ENCODE results near the gene KCNQ1.

Gene KCNQ1

GRCh38 chr11:2788168-2789071 is 343.6 kb downstream of the KCNQ1 start:
- no peak for DNase-seq

- no peak for DNase-seq
Measured at GRCh38 chr11:2789331-2789730, 344.5 kb downstream of the KCNQ1 start.

GRCh38 chr11:2789791-2790567 is 345.2 kb downstream of the KCNQ1 start:
- no peak for DNase-seq

- DNase-seq = no peak
Measured at GRCh38 chr11:2790568-2790921, 345.7 kb downstream of the KCNQ1 start.

GRCh38 chr11:2791139-2791520 is 346.3 kb downstream of the KCNQ1 start:
- no peak for DNase-seq

GRCh38 chr11:2791521-2792380 is 346.9 kb downstream of the KCNQ1 start:
- peak; percentile 26 to 36 for DNase-seq

- no peak for DNase-seq
Measured at GRCh38 chr11:2792381-2793250, 347.8 kb downstream of the KCNQ1 start.

GRCh38 chr11:2793701-2794045 is 348.9 kb downstream of the KCNQ1 start:
- no peak for DNase-seq

- DNase-seq = no peak
Measured at GRCh38 chr11:2794046-2794967, 349.5 kb downstream of the KCNQ1 start.

GRCh38 chr11:2794968-2795322 is 350.1 kb downstream of the KCNQ1 start:
- no peak for DNase-seq

GRCh38 chr11:2795491-2795991 is 350.7 kb downstream of the KCNQ1 start:
- no peak for DNase-seq

- DNase-seq = no peak
Measured at GRCh38 chr11:2796091-2796490, 351.3 kb downstream of the KCNQ1 start.

GRCh38 chr11:2796508-2797113 is 351.8 kb downstream of the KCNQ1 start:
- DNase-seq = no peak

GRCh38 chr11:2797121-2797711 is 352.4 kb downstream of the KCNQ1 start:
- DNase-seq = no peak

- DNase-seq = no peak
Measured at GRCh38 chr11:2797741-2798361, 353.0 kb downstream of the KCNQ1 start.

- no peak for DNase-seq
Measured at GRCh38 chr11:2798951-2799761, 354.3 kb downstream of the KCNQ1 start.

- no peak for DNase-seq
Measured at GRCh38 chr11:2799881-2800654, 355.3 kb downstream of the KCNQ1 start.
